GM18498 (cell line): ENCODE measurements around the gene HOXB7.

ENCODE experiments used
- ATAC-seq: cut with Tn5 transposase; IDR thresholded peaks from one replicate; pipeline ENCODE4 v1.9.1; 2021; ENCODE audit warnings: mild to moderate bottlenecking, moderate library complexity; ENCODE audit not compliant: unreplicated experiment

HOXB7 gene

DNA sequence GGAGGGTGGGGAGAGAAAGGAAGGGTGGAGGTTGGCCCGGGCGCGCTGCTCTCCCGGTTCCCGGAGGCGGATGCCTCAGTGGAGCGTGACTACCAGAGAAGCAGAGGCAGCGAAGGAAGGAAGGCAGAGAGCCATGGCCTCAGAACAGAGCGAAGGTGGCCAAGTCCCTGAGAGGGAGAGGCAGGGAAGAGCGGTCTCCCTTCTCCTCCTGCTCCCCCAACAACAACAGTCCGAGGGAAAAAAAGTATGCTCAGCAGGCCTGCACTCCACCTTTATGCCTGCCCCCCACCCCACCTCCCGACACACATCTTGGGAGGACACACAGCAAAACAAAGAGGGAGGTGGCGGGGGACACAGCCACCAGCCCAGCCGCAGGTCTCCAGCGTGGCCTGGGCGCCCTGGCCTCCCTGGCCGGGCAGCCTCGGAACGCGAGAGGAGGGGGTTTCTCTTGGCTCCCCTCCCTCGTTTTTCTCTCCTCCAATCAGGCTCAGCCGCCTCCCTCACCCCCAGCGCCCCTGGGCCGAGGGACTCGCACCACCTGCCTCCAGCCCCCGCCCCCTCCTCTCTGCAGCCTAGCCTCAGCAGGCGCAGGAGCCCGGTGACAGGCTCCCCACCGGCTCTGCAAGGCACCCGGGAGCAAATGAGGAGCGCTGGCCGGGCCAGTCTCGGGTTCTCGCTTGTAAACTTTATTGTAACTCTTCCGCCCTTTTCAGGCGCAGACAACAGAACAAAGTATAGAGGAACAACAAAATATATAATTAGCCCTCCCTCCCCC, 1.1 kb upstream of the HOXB7 start:
- ATAC-seq = no peak

DNA sequence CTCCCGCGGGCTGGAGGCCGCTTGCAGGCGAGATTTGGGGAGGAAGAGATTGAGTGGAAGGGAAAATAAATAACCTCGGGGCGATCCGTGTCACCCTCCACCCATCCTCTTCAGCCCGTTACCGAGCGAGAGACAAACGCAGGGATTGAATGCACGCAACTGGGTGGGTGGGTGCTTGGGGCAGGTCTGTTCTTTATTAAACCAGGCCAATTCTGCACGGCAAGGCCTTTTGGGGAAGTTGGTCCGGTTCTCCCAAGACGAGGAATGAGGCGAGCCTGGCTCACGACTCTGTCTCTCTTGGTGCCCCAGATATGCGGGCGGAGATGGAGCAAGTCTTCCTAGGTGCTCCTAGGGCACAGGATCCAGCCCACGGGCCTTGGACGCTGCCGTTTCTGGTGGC, 396 bp upstream of the HOXB7 start:
- ATAC-seq = peak; percentile 11

DNA sequence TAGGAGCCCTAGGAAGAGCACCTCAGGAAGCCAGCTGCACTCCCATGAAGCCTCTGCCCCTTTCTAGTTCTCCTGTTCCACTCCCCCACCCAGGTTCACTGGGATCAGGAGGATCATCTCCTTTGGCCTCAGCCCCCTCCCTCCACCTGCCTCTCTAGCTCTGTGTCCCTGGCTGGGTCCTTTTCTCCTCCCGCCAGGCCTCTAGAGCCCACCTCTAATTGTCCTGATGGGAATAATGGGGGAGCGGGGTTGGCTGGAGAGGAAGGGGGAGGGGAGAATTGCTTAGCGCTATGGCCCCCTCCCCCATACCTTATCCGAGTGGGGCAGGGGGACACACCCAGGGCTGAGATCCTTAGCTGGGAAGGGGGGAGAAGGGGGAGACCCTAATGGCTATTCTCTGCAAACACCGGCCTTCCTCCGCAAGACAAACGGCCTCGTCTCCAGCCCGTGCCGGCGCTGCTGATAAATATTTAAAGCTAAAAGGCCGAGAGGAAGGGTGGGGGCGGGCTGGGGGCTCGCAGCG, 997 bp downstream of the HOXB7 start:
- no peak for ATAC-seq

DNA sequence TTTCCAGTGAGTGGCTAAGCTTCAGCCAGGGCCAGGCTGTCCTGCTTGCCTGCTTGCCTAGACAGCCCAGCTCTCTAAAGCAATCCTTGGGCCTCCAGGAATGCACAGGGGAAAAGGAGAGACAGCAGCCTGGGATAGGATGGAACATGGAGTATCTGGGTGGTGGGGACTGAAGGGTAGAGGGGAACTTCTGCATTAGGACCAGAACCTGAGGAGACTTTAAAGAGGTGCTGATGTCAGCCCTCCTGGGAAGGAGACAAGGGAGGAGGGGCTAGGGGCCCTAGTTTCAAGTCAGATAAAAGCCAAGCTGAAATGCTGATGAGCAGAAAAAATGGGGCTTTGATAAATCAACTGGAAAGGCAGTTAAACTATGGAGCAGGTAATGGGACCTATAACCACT, 1.8 kb downstream of the HOXB7 start:
- ATAC-seq = no peak

DNA sequence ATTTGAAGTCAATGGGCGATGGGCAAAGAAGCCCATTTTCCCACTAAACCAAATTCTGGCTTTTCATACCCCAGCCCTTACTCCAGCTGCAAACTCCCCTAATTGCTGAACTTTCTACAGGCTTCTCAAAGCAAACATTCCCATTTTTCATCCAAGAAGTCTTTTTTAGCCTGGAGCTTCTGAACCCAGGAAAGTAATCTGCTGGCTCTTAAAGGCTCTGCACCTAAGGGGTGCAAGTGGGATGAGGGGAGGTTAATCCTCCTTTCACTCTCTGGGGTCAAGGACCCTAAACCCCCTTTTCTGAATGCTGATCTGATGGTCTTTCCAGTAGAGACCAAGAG, 2.4 kb downstream of the HOXB7 start:
- ATAC-seq = no peak

DNA sequence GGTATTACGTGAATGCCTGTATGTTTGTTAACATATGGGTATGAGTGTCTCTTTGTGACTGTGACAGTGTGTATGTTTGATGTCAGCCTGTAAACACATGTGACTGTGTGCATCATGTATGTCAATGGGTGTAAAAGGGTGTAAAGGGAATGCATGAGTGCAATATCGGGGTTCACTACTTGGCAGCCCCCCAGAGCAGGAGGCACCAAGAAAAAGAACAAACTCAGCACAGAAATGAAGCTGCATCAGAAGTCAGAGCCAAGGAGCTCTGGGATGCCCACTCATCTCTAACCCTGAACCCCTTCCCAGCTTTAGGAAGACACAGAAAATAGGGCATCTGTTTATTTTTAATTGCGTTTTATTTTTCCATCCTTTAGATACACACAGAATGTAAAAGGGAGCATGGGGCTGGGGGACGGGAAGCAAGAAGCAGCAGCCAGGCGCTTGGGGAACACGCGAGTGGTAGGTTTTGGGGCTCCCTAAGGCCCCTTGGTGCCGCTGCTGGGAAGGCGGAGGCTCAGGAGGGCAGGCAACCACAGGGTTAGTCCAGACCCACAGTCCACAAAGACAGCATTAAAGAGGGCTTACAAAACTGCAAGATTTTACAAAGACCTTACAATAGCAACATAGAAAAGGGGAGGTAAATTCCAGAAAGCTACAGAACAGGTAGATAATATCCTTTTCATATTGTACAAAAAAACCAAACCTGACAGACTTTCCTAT, 3.8 kb downstream of the HOXB7 start:
- no peak for ATAC-seq

DNA sequence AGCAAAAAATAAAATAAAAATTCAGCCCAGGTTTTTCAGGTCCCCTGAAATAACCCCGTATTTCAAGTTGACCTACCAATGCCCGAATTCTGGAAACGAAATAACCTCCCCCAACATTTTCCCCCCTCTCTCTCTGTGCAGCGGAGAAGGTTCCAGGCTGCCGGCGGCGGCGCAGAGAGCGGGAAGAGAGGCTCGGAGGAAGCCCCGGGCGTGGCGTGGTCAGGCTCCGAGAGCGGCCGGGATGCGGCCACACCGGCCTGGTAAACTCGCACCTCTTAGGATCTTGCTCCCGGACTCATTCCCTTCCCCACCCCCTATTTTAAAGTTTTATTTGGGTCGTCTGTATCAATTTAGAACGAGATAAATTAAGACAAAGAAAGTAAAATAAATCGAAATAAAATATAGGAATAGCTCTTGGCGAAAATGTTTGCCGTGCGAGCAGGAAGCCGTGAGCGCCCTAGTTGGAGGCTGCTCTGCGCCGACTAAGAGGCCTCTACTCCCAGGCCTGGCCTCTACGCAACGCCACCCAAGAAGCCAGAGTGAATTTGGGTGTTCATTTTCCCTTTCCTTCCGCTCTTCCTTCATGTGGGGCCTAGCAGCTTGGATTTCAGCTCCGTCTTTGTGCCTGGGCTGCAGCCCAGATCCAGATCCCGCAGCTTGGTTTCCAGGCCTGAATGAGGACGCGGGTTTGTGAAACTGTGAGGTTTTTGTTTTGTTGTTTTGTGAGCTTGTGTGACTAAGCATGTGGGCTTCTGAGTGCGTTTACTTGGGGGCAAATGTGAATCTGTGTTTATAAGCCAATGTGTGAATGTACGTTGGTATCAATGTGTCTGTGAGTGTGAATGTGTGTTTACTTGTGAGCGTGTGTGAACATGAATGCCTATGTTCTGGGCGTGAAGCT, 4.6 kb downstream of the HOXB7 start:
- no peak for ATAC-seq

DNA sequence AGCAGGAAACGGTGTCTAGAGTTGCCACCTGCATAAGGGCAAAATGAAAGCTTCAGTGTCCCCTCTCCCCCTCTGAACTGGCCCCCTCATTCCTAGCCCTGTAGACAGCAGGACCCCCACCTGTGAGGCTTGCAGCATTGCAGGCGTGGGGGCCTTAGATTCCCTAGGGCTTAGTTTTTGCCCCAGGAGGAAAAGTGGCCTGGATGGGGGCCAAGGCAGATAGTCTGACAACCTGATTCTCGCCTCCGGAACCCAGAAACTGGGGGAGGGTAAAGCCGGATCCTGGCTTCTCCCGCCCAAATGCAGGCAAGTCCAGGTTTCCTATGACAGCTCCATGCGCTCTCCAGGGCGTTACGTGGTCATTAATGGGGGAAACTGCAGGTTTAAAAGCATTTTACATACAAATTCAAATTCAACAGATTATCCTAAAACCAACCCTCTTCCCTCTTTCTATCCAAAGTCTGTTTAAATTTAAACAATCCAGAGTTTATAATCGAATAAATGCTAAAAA, 5.4 kb downstream of the HOXB7 start:
- no peak for ATAC-seq

DNA sequence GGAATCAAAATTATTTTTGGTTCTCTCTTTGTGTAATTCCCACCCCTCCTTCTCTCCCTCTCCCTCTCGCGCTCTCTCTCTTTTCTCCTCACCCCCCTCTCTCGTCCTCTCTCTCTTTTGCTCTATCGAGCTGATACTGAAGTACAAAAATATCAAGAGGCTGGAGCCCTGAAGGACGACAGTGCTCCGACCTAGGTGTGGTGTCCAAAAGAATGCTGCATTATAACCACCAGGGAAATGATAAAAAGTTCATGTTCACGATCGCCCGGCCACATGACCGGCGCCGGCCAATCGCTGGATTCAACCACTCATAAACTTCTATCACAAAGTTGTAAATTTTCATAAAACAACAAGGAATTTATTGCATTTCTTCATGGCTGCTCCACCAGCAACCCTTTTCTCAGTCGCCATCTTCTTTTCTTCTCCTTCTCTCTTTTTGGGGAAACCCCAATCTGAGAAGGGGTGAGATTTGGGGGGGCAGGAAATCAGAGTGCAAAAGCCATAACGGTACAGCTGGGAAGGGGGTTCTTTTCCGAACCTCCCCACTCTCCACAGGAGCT, 6.0 kb downstream of the HOXB7 start, which contains the start of gene HOXB6:
Gene HOXB6 (minus strand): TSS at position 217 of the 560 bp plus-strand sequence. CDS start 6,836 bp downstream, outside the sequence.
- ATAC-seq = no peak

DNA sequence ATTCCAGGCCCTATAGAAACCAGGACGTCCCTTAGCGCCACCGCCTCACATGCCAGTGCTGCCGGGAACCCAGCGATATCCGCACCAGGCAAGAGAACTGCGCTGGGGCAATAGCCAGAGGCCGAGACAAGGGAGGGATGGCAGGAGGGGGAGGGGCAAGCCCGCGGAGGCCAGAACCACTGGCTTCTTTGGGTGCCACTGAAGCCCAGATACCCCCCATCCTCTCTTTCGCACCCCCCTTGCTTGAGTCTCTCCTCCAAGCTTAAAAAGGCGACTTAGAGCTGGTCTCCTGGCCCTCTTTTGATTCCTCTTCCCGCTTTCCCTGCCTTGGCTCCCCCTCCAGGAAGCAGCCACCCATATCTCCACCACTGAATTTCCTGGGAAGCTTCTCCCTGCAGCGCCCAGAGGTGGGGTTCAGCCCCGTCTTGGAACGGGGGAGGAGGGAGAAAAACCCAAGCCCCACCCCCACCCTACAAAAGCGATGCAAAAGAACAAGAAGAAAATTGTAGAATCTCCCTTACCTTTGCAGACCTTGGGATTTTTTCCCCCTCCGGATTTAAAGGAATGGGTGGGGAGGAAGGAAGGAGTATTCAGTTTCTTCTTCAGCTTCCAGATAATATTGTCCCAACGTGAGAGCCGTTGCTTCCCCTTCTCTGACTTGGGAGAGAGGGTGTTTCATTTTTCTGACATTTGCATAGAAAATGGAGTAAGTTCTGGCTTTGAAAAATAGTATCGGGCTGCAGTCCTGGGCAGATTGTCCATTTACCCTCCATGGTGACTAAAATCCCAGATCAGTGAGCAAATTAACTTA, 6.7 kb downstream of the HOXB7 start:
- ATAC-seq = no peak

DNA sequence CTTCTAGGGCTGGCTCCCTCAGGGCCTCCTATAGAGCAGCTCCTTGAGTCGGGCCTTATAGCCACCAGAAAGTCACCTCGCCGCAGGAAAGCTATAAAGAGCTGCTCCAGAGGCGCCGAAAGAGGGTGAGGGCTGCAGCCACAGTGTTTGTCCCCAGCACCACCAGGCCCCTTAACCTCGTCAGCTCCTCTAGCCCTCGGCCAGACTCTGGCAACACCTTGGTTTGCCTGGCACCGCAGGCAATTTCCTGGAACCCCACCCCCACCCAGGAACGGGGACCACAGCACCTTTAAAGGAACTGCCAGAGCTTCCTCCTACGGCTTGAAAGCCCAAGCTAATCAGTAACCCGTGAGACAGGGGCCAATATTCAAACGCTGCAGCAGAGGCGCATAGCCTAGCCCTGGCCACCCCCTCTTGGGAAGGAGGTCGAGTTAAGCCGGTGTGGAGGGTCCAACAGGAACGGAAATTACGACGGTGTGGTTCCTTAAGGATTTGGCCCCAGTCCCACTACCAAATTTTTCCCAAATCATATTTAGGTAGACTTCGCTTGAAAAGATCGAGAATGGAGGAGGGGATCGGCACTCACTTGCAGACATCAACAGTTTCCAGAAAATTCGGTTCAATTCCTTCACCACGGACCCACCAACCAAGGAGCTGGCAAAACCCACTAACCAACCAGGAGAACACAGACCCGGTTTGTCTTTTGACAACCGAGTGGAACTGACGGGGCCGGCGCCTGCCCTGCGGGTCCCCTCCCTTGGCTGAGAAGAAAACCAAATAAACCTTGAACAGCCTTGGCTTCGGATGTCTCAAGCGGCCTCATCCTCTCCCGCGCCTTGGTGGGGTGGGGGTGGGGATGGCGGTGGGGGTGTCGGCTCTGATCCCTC, 9.0 kb downstream of the HOXB7 start:
- no peak for ATAC-seq

DNA sequence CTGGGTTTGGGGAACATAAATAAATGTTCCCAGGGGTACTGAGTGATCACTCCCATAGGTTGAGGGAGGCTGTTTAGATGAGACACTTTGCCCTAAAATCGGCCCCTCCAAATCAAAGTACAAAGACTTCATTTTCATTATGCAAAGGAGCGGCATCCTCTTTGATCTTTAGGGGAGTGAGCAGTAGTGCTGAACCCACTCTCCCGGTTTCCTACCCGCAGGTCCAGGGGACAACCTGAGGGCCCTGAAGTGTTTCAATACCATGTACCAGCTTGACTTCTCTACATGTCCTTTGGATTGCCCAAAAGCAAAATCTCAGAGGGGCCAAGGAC, 9.6 kb downstream of the HOXB7 start:
- ATAC-seq = no peak

DNA sequence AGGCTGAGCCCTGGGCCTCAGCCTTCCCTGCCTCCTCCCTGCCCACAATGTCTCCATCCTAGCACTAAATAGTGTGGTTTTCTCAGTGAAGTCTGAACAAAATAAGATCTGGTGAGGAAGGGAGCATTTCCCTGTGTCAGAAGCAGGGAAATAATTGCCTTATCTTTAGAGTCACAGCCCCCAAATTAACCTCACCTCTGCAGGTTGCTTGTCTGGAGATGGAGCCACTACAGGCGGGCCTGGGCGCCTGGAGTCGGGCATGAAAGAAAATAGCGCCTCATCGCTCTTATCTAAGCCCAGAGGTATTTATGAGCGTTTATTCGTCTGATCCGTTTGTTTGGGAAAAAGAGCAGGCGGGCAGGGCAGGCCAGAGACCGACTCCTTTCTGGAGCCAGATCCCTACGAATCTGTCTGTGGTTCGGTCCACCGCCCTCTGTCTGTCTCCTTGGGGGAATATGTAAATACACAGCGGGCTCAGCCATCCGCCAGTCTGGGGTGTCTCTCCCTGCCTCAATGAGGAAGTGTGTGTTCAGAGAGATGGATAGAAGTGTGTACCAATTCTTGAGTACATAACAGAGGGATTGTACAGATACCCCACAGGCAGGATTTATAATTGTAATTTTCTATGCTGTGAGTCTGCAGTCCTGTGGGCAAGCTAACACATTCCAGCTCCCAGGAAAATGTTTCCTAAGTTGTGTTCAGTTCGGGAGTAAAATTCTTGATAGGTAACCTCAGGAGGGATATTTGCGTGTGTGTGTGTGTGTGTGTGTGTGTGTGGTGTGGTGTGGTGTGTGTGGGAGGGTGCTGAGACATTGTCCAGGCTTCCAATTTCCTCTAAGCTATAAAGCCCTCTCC, 10.3 kb downstream of the HOXB7 start:
- ATAC-seq = no peak

DNA sequence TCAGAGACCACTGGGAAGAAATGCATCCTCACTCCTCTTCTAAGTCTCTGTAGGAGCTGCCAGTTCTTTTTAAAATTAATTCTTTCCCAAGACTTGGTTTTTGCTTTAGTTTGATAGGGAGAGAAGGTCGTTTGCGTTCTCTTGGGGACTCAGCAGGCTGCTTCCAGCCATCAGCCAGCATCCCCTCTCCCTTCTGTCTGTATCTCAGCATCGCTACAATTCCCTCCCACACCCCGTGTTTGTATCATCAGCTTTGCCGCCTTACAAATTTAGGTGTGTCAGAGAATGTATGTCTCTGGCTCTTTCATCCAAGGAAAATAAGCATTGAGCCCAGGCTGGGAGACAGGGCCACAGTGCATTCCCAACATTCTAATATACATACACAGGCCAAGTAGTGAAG, 11.5 kb downstream of the HOXB7 start:
- no peak for ATAC-seq

DNA sequence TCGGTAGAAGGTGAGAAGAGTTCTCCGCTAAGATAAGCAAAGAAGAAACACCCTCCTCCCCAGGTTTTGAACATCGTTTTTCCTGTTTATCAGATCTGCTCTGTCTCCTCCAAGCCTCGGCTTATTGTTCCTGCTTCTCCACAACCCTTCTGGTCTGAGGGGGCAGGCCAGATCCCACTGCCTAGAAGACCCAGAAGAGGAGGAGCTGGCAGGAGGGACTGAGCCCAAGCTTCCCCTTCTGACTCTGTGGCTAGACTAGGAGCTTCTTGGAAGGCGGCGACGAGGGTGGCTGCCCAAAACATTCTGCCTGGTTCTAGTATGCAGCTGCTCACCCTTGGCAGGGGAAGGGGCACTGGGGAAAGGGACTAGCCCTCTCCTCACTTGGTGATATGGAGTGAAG, 12.1 kb downstream of the HOXB7 start:
- no peak for ATAC-seq

DNA sequence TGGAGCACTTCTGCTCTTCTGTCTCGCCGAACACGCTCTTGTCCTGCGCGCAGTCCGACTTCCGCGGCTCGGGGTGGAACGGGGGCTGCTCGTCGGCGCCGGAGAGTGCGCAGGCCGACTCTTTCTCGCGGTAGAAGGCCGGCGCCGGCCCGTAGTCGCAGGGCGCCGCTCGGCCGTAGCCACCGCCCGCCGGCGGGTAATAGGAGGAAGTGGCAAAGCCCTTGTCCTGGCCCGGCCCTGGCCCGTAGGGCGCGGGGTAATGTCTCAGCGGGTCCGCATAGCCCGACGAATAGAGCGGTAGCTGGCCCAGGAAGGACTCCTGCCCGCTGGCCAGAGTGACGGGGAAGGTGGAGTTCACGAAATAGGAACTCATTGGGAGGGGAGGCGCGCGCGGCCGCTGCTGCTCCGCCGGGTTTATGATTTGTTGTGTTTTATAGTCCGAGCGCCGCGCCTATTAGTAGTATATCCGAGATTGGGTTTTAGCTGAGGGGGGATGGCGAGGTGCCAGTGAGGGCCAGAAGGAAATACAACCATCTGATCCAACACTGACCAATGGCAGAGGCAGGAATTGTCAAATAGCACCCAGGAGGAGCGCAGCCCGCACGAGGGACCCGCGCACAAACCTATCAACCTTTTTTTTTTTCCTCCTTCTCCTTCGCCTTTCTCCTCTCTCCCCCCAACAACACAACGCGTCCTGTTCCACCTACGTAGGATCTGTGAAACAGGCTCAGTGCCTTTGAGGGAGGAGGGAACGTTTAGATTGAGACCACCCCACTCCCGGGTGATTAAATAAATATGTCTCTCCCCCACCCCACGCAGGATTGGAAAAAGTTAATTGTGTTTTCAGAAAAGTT, 12.8 kb downstream of the HOXB7 start:
- no peak for ATAC-seq

DNA sequence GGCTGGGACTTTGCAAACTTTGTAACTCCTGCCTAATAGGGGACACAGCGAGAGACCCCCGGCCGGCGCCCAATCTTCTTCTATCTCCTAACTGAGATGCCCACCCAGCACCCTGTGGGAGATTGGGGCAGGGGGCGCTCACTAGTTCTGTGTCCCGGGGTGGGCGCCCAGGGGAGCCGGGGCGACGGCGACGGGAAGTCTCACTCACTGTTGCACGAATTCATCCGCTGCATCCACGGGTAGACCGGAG, 13.4 kb downstream of the HOXB7 start:
- no peak for ATAC-seq
